GM23338 (cell line): Measurements from ENCODE around the gene MRPL57. TPM values are rescaled to one million over a fixed set of nuclear protein-coding genes. Genes with fewer than 3 reads are reported as not detected.

Source experiments
- ATAC-seq: fragments of 200-7000 bp; cut with Tn5 transposase; 3 replicates; pipeline ENCODE4 v1.9.1; 2020
- DNase-seq: peaks from one replicate; pipeline ENCODE4 v3.0.0-alpha.2; 2015; ENCODE audit warnings: low spot score
- H2AFZ ChIP-seq: fragments of 200-600 bp; sonication (generic); 2 replicates; pipeline ENCODE4 v1.8.0; 2016; ENCODE audit warnings: antibody characterized with exemption, mild to moderate bottlenecking, moderate library complexity
- H3F3A ChIP-seq: fragments of 200-600 bp; sonication (generic); replicated peaks from 2 replicates; pipeline ENCODE4 v1.8.0; 2017; ENCODE audit warnings: antibody characterized with exemption, mixed run types, low read depth
- H3K27ac ChIP-seq: fragments of 200-600 bp; sonication (generic); 2 replicates; pipeline ENCODE4 v1.6.1; 2016; ENCODE audit warnings: low read depth
- H3K27me3 ChIP-seq: fragments of 200-600 bp; sonication (generic); 2 replicates; pipeline ENCODE4 v1.8.0; 2016; ENCODE audit warnings: mild to moderate bottlenecking, mixed run types, moderate library complexity; ENCODE audit not compliant: insufficient read depth
- H3K36me3 ChIP-seq: fragments of 200-600 bp; sonication (generic); 2 replicates; pipeline ENCODE4 v1.8.0; 2016; ENCODE audit warnings: mild to moderate bottlenecking; ENCODE audit not compliant: insufficient read depth
- H3K4me1 ChIP-seq: fragments of 200-600 bp; sonication (generic); 2 replicates; pipeline ENCODE4 v1.8.0; 2016; ENCODE audit warnings: mild to moderate bottlenecking, moderate library complexity; ENCODE audit not compliant: insufficient read depth
- H3K4me2 ChIP-seq: fragments of 200-600 bp; sonication (generic); 2 replicates; pipeline ENCODE4 v1.7.1; 2017; ENCODE audit warnings: mixed run types
- H3K4me3 ChIP-seq: fragments of 200-600 bp; sonication (generic); 2 replicates; pipeline ENCODE4 v1.6.1; 2016; ENCODE audit warnings: mixed run types
- H3K79me2 ChIP-seq: fragments of 200-600 bp; sonication (generic); replicated peaks from 2 replicates; pipeline ENCODE4 v1.8.0; 2017; ENCODE audit warnings: mild to moderate bottlenecking; ENCODE audit not compliant: insufficient read depth
- H3K9me2 ChIP-seq: fragments of 200-600 bp; sonication (generic); 2 replicates; pipeline ENCODE4 v1.8.0; 2017; ENCODE audit not compliant: insufficient read depth
- H4K20me1 ChIP-seq: fragments of 200-600 bp; sonication (generic); replicated peaks from 2 replicates; pipeline ENCODE4 v1.8.0; 2017; ENCODE audit warnings: mild to moderate bottlenecking; ENCODE audit not compliant: insufficient read depth
- H3K27ac Mint-ChIP-seq: 2 replicates; pipeline ENCODE4 v1.8.0; 2020; ENCODE audit warnings: inconsistent platforms, mild to moderate bottlenecking, moderate library complexity, mixed read lengths
- H3K27me3 Mint-ChIP-seq: 3 replicates; pipeline ENCODE4 v1.8.0; 2022; ENCODE audit warnings: low read depth, mild to moderate bottlenecking, moderate library complexity, mixed read lengths, inconsistent platforms; ENCODE audit not compliant: insufficient read depth, poor library complexity
- H3K36me3 Mint-ChIP-seq: 3 replicates; pipeline ENCODE4 v1.8.0; 2021; ENCODE audit warnings: low read depth, mild to moderate bottlenecking, inconsistent platforms, moderate library complexity, mixed read lengths
- H3K4me1 Mint-ChIP-seq: 3 replicates; pipeline ENCODE4 v1.8.0; 2020; ENCODE audit warnings: mild to moderate bottlenecking, inconsistent platforms, mixed read lengths
- H3K4me3 Mint-ChIP-seq: 3 replicates; pipeline ENCODE4 v1.8.0; 2021; ENCODE audit warnings: moderate library complexity, mild to moderate bottlenecking, inconsistent platforms, mixed read lengths
- H3K9me3 Mint-ChIP-seq: 3 replicates; pipeline ENCODE4 v1.8.0; 2020; ENCODE audit warnings: moderate library complexity, mild to moderate bottlenecking, inconsistent platforms, mixed read lengths
- CREB1 ChIP-seq: fragments of 250-450 bp; sonication (Bioruptor Pico); IDR thresholded peaks from 2 replicates; pipeline ENCODE4 v1.5.0; 2020; ENCODE audit warnings: low read depth, mild to moderate bottlenecking, moderate library complexity
- CTCF ChIP-seq, 2 experiments: fragments of 200-600 bp in 1 of 2; sonication (generic) in 1 of 2; conservative IDR thresholded peaks; 2 replicates each; pipeline versions ENCODE4 v1.5.1 to v1.6.1; 2016 to 2017; ENCODE audit warnings: antibody characterized with exemption in 2 of 2, low read depth in 2 of 2, mild to moderate bottlenecking in 2 of 2, moderate library complexity in 1 of 2
- EZH2 ChIP-seq: fragments of 200-600 bp; sonication (generic); IDR thresholded peaks from one replicate; pipeline ENCODE4 v1.8.0; 2017; ENCODE audit warnings: antibody characterized with exemption, mild to moderate bottlenecking, low read depth; ENCODE audit not compliant: unreplicated experiment
- EZH2phosphoT487 ChIP-seq: fragments of 200-600 bp; sonication (generic); IDR thresholded peaks from one replicate; pipeline ENCODE4 v1.8.1; 2018; ENCODE audit warnings: antibody characterized with exemption; ENCODE audit not compliant: unreplicated experiment
- NANOG ChIP-seq: IDR thresholded peaks from 2 replicates; pipeline ENCODE4 v1.6.1; 2016; ENCODE audit warnings: antibody characterized with exemption, borderline replicate concordance
- POLR2AphosphoS5 ChIP-seq: IDR thresholded peaks from 2 replicates; pipeline ENCODE4 v1.6.1; 2016; ENCODE audit warnings: antibody characterized with exemption, low read depth
- ZNF114 ChIP-seq: fragments of 250-450 bp; sonication (Bioruptor Pico); IDR thresholded peaks from 2 replicates; pipeline ENCODE4 v1.5.0; 2020; ENCODE audit warnings: mild to moderate bottlenecking, moderate library complexity
- polyA plus RNA-seq: library from polyadenylated mRNA; unstranded; fragments of >200 nt; fragmentation: Nextera tagmentation; extraction: Ambion mirVana; gene quantifications from 2 replicates; pipeline ENCODE4 v1.2.1, GENCODE V29; 2016
- total RNA-seq: library from RNA; depleted of rRNA; stranded (reverse); fragments of >200 nt; shearing (Covaris generic); gene quantifications from 2 replicates; pipeline ENCODE4 v1.2.3, GENCODE V29; 2014
- TF ChIP-seq, protein P1 (sequence below): fragments of 250-450 bp; sonication (Bioruptor Pico); IDR thresholded peaks from 2 replicates; pipeline ENCODE4 v1.5.0; 2020; ENCODE audit warnings: mild to moderate bottlenecking, moderate library complexity

Gene MRPL57
- total and polyA plus RNA-seq, 2 experiments from 2014 or later, result 41.6 to 110 TPM

DNA sequence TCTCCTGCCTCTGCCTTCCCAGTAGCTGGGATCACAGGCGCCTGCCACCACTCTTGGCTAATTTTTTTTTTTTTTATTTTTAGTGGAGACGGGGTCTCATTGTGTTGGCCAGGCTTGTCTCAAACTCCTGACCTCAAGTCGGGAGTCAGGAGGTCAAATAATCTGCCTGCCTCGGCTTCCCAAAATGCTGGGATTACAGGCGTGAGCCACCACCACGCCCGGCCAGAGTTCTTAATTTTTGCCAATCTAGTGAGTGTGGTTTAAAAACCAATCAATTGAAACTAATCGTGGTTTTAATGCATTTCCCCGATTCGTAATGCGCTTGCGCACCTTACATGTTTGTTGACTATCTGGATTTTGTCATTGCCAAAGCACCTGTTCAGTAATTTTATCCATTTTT, 37.1 kb upstream of the MRPL57 start (continued):
- TF ChIP-seq, protein P1, sequence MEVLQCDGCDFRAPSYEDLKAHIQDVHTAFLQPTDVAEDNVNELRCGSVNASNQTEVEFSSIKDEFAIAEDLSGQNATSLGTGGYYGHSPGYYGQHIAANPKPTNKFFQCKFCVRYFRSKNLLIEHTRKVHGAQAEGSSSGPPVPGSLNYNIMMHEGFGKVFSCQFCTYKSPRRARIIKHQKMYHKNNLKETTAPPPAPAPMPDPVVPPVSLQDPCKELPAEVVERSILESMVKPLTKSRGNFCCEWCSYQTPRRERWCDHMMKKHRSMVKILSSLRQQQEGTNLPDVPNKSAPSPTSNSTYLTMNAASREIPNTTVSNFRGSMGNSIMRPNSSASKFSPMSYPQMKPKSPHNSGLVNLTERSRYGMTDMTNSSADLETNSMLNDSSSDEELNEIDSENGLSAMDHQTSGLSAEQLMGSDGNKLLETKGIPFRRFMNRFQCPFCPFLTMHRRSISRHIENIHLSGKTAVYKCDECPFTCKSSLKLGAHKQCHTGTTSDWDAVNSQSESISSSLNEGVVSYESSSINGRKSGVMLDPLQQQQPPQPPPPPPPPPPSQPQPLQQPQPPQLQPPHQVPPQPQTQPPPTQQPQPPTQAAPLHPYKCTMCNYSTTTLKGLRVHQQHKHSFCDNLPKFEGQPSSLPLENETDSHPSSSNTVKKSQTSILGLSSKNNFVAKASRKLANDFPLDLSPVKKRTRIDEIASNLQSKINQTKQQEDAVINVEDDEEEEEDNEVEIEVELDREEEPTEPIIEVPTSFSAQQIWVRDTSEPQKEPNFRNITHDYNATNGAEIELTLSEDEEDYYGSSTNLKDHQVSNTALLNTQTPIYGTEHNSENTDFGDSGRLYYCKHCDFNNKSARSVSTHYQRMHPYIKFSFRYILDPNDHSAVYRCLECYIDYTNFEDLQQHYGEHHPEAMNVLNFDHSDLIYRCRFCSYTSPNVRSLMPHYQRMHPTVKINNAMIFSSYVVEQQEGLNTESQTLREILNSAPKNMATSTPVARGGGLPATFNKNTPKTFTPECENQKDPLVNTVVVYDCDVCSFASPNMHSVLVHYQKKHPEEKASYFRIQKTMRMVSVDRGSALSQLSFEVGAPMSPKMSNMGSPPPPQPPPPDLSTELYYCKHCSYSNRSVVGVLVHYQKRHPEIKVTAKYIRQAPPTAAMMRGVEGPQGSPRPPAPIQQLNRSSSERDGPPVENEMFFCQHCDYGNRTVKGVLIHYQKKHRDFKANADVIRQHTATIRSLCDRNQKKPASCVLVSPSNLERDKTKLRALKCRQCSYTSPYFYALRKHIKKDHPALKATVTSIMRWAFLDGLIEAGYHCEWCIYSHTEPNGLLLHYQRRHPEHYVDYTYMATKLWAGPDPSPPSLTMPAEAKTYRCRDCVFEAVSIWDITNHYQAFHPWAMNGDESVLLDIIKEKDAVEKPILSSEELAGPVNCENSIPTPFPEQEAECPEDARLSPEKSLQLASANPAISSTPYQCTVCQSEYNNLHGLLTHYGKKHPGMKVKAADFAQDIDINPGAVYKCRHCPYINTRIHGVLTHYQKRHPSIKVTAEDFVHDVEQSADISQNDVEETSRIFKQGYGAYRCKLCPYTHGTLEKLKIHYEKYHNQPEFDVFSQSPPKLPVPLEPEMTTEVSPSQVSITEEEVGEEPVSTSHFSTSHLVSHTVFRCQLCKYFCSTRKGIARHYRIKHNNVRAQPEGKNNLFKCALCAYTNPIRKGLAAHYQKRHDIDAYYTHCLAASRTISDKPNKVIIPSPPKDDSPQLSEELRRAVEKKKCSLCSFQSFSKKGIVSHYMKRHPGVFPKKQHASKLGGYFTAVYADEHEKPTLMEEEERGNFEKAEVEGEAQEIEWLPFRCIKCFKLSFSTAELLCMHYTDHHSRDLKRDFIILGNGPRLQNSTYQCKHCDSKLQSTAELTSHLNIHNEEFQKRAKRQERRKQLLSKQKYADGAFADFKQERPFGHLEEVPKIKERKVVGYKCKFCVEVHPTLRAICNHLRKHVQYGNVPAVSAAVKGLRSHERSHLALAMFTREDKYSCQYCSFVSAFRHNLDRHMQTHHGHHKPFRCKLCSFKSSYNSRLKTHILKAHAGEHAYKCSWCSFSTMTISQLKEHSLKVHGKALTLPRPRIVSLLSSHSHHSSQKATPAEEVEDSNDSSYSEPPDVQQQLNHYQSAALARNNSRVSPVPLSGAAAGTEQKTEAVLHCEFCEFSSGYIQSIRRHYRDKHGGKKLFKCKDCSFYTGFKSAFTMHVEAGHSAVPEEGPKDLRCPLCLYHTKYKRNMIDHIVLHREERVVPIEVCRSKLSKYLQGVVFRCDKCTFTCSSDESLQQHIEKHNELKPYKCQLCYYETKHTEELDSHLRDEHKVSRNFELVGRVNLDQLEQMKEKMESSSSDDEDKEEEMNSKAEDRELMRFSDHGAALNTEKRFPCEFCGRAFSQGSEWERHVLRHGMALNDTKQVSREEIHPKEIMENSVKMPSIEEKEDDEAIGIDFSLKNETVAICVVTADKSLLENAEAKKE (CRISPR knock-in tag), result no peak

DNA sequence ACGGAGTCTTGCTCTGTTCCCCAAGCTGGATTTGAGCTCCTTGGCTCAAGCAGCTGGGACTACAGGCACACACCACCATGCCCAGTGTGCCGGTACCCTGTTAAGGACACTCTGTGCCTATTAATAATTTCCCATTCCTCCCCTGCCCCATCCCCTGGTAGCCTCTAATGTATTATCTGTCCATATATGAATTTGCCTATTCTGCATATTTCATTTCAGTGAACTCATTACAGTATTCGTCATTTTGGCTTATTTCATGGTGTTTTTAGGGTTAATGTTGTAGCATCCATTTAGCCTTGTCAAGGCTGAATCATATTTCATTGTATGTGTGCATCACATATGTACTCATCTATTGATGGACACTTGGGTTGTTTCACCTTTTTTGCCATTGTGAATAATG, 33.7 kb upstream of the MRPL57 start:
- H3K27ac Mint-ChIP-seq, result no peak overlapping the region; the same call in 1 of the 2 replicates
- peaks cover 18% of the 10 kb centered on the region for H3K36me3 ChIP-seq
- H3K79me2 ChIP-seq, result peaks cover 57% of the 10 kb centered on the region
- TF ChIP-seq NANOG (no peak), EZH2 (no peak), POLR2AphosphoS5 (no peak), ZNF114 (CRISPR knock-in tag) (no peak), CTCF (conservative IDR thresholded peaks at IDR 0.05; ENCODE audit: low read depth in 2 of 2) (no peak), EZH2phosphoT487 (no peak), CREB1 (CRISPR knock-in tag) (no peak)
- TF ChIP-seq, protein P1 (CRISPR knock-in tag), result no peak

More for the DNA sequence above, 33.7 kb upstream of the MRPL57 start:
- Histone ChIP-seq H3K4me3 (peak overlapping the region; percentile 34), H3K4me1 (peaks cover 13% of the 10 kb centered on the region), H2AFZ (no peak overlapping the region), H4K20me1 (peaks cover 32% of the 10 kb centered on the region), H3K4me2 (peak overlapping the region; percentile 70), H3K9me2 (no peaks in the 10 kb centered on the region), H3K27ac (no peak overlapping the region), H3F3A (peaks cover 11% of the 10 kb centered on the region), H3K27me3 (no peaks in the 10 kb centered on the region)
- H3K4me1 Mint-ChIP-seq, result peaks cover 31% of the 10 kb centered on the region
- no peak for ATAC-seq
- DNase-seq, result no peak
- H3K4me3 Mint-ChIP-seq, result peak overlapping the region; percentile 99
- H3K36me3 Mint-ChIP-seq, result peaks cover 64% of the 10 kb centered on the region
- H3K9me3 Mint-ChIP-seq, result peaks cover 4% of the 10 kb centered on the region; the same call in 1 of the 3 replicates
- peaks cover 8% of the 10 kb centered on the region for H3K27me3 Mint-ChIP-seq
